Tibial nerve (tissue), 4 donors: ENCODE measurements around the gene DENND1A. TPM values are rescaled to one million over a fixed set of nuclear protein-coding genes. Genes with fewer than 3 reads are reported as not detected.
"Not testable (repeated sequence)": the region's sequence is repeated elsewhere in the genome, so short reads cannot be mapped to it uniquely, and the experiment has no call there.

ENCODE experiments used
- DNase-seq, 2 donors: peaks; one replicate each; pipeline ENCODE4 v3.0.0-alpha.2; 2019; ENCODE audit warnings: low spot score in 2 of 2
- H3K27ac ChIP-seq, 4 donors: fragments of 200-600 bp; sonication (generic) in 3 of 4; one replicate each; pipeline ENCODE4 v1.5.1; 2017 to 2019; ENCODE audit warnings: mild to moderate bottlenecking in 1 of 4
- H3K27me3 ChIP-seq, 2 donors: fragments of 200-600 bp; sonication (generic) in 1 of 2; one replicate each; pipeline versions ENCODE4 v1.5.1 to v1.6.0; 2017 to 2019
- H3K36me3 ChIP-seq, 3 donors: fragments of 200-600 bp; sonication (generic); one replicate each; pipeline ENCODE4 v1.5.1; 2018 to 2019
- H3K4me1 ChIP-seq, 4 donors: fragments of 200-600 bp; sonication (generic) in 3 of 4; one replicate each; pipeline ENCODE4 v1.5.1; 2017 to 2019
- H3K4me3 ChIP-seq, 4 donors: fragments of 200-600 bp; sonication (generic) in 3 of 4; one replicate each; pipeline ENCODE4 v1.5.1; 2017 to 2019; ENCODE audit warnings: mild to moderate bottlenecking in 1 of 4, moderate library complexity in 1 of 4
- H3K9me3 ChIP-seq, 4 donors: fragments of 200-600 bp; sonication (generic) in 3 of 4; one replicate each; pipeline ENCODE4 v1.5.1; 2017 to 2019
- EP300 ChIP-seq, 2 donors: sonication (generic); formaldehyde crosslinking; IDR thresholded peaks; one replicate each; pipeline ENCODE4 v1.6.1; 2017; ENCODE audit warnings: antibody characterized with exemption in 2 of 2, mild to moderate bottlenecking in 1 of 2
- POLR2A ChIP-seq, 2 donors: fragments of 450-650 bp; IDR thresholded peaks; one replicate each; pipeline ENCODE4 v1.6.1; 2017; ENCODE audit warnings: antibody characterized with exemption in 2 of 2, mild to moderate bottlenecking in 2 of 2, moderate library complexity in 2 of 2
- WGBS, 2 donors: methylation state at CpG; one replicate each; pipeline ENCODE4 v1.1.5; 2018; 5-methylcytosine and 5-hydroxymethylcytosine counted together
- total RNA-seq, 4 donors: library from RNA; depleted of rRNA; stranded (reverse); fragments of >200 nt; gene quantifications; one replicate each; pipeline ENCODE4 v1.1.0, GENCODE V29; 2016
- TF ChIP-seq, protein P1 (sequence below), 5 experiments: fragments of 200-600 bp in 3 of 5; fragments of 450-650 bp in 2 of 5; sonication (generic) in 3 of 5; IDR thresholded peaks; one replicate each; pipeline ENCODE4 v1.5.1; 2016 to 2019; ENCODE audit warnings: antibody characterized with exemption in 5 of 5, mild to moderate bottlenecking in 3 of 5, moderate library complexity in 2 of 5

Gene DENND1A
- total RNA-seq, 4 donors from 2014 or later, result 17.5 to 34.8 (median 20.1) TPM

DNA sequence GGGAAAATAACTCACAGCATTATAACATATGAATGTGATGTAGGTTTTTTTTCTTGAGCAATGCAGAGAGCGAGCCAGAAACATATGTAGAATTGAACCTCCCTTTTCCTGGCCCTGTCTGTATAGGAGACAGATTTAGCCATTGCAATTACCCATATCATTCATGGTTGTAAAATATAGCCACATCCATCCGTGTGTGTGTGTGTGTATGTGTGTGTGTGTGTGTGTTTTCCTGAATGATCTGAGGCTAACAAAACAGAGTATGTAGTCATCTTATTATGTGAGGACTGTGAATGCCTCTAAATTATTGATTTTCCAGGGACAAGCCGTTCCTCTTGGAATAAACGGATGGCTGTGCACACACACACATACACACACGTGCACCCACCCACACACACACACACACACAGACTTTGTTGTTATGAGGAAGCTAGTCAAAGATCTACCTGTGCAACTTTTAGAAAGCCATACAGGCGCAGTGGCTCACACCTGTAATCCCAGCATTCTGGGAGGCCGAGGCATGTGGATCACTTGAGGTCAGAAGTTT is 11.7 kb upstream of the DENND1A start:
- Histone ChIP-seq H3K27ac (no peak overlapping the region), H3K9me3 (no peaks in the 10 kb centered on the region), H3K36me3 (no peaks in the 10 kb centered on the region), H3K27me3 (no peaks in the 10 kb centered on the region), H3K4me1 (no peaks in the 10 kb centered on the region), H3K4me3 (no peak overlapping the region)
- DNase-seq, result no peak
- WGBS, 2 donors, result 67 to 69% methylated on average over 7 of the region's 7 CpGs
- TF ChIP-seq EP300 (IDR thresholded peaks at IDR 0.05) (no peak), POLR2A (IDR thresholded peaks at IDR 0.05) (no peak)
- TF ChIP-seq, protein P1, sequence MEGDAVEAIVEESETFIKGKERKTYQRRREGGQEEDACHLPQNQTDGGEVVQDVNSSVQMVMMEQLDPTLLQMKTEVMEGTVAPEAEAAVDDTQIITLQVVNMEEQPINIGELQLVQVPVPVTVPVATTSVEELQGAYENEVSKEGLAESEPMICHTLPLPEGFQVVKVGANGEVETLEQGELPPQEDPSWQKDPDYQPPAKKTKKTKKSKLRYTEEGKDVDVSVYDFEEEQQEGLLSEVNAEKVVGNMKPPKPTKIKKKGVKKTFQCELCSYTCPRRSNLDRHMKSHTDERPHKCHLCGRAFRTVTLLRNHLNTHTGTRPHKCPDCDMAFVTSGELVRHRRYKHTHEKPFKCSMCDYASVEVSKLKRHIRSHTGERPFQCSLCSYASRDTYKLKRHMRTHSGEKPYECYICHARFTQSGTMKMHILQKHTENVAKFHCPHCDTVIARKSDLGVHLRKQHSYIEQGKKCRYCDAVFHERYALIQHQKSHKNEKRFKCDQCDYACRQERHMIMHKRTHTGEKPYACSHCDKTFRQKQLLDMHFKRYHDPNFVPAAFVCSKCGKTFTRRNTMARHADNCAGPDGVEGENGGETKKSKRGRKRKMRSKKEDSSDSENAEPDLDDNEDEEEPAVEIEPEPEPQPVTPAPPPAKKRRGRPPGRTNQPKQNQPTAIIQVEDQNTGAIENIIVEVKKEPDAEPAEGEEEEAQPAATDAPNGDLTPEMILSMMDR (IDR thresholded peaks at IDR 0.05), result no peak

DNA sequence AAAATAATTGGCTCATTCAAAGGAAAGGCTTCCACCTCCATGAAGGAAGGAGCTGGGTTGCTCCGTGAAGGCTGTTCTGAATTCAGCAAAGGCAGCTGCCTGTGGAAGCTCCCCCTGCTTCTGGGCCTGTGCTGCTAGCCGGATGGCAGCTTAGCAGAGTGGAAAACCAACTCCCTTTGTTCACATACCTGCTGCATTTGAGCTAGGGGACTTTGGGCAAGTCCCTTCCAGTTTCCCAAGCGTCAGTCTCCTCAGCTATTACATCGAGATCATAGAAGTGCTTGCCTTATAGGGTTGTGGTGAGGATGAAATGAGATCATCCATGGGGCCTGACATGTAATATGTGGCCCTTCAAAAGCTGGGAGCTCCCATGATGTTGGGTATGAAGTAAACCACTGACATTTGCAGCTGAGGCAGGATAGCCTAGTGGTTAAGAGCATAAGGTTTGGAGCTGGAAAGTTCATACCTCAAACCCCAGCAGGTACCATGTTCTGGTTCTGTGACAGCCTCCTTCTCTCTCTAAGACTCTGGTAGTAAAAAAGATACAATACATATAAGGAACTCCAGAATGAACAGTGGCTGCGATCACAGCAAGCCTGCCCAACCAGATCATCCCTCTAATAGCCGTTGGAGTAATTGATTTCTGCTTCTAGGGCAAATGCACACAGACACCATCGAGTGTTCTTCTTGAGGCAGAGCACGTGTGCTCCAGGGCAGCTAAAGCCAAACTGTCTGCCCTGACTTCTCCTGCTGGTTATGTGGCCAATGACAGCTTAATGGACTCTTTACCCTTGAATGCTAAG is 11.0 kb upstream of the DENND1A start:
- Histone ChIP-seq H3K27ac (no peak overlapping the region), H3K36me3 (no peaks in the 10 kb centered on the region), H3K27me3 (no peaks in the 10 kb centered on the region), H3K4me3 (no peak overlapping the region), H3K9me3 (no peaks in the 10 kb centered on the region), H3K4me1 (no peaks in the 10 kb centered on the region)
- WGBS, 2 donors, result 67 to 72% methylated on average over 8 of the region's 8 CpGs
- TF ChIP-seq POLR2A (IDR thresholded peaks at IDR 0.05), result no peak
- no peak for TF ChIP-seq EP300 (IDR thresholded peaks at IDR 0.05)
- TF ChIP-seq, protein P1 (IDR thresholded peaks at IDR 0.05), result no peak
- DNase-seq, result no peak

DNA sequence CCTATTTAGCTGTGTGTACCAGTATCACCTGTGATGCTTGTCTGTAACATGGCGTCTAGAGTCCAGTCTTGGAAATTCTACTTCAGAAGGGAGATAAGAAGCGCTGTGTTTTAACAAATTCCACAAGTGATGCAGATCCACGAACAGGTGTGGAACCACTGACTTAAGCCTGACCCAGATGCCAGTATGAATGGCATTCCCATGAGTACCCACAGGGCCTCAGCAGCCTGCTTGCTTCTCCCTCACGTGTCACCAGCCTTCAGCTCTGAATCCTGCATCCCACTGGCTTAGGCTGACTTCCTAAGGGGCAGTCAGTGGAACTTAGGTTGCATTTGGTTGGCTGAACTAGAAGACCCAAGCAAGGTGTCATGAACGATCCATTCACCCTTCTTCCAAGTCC is 8.5 kb upstream of the DENND1A start:
- Histone ChIP-seq H3K4me3 (no peak overlapping the region), H3K36me3 (no peaks in the 10 kb centered on the region), H3K27ac (no peak overlapping the region), H3K27me3 (no peaks in the 10 kb centered on the region), H3K9me3 (no peaks in the 10 kb centered on the region), H3K4me1 (no peaks in the 10 kb centered on the region)
- TF ChIP-seq, protein P1 (IDR thresholded peaks at IDR 0.05), result no peak
- no peak for TF ChIP-seq EP300 (IDR thresholded peaks at IDR 0.05)
- no peak for TF ChIP-seq POLR2A (IDR thresholded peaks at IDR 0.05)
- DNase-seq, result no peak
- WGBS, 2 donors, result 81 to 90% methylated on average over 5 of the region's 5 CpGs

DNA sequence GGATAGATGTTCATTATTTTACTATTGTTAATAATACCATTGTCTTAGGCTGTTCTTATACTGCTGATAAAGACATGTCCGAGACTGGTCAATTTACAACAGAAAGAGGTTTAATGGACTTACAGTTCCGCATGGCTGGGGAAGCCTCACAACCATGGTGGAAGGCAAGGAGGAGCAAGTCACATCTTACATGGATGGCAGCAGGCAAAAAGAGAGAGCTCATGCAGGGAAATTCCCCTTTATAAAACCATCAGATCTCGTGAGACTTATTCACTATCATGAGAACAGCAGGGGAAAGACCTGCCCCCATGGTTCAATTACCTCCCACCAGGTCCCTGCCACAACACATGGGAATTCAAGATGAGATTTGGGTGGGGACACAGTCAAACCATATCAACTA is 6.6 kb upstream of the DENND1A start:
- not testable (repeated sequence) for H3K27me3 ChIP-seq, H3K4me1 ChIP-seq, H3K4me3 ChIP-seq, H3K36me3 ChIP-seq, H3K27ac ChIP-seq, DNase-seq, H3K9me3 ChIP-seq
- WGBS, 2 donors, result 85 to 86% methylated on average over 3 of the region's 3 CpGs

DNA sequence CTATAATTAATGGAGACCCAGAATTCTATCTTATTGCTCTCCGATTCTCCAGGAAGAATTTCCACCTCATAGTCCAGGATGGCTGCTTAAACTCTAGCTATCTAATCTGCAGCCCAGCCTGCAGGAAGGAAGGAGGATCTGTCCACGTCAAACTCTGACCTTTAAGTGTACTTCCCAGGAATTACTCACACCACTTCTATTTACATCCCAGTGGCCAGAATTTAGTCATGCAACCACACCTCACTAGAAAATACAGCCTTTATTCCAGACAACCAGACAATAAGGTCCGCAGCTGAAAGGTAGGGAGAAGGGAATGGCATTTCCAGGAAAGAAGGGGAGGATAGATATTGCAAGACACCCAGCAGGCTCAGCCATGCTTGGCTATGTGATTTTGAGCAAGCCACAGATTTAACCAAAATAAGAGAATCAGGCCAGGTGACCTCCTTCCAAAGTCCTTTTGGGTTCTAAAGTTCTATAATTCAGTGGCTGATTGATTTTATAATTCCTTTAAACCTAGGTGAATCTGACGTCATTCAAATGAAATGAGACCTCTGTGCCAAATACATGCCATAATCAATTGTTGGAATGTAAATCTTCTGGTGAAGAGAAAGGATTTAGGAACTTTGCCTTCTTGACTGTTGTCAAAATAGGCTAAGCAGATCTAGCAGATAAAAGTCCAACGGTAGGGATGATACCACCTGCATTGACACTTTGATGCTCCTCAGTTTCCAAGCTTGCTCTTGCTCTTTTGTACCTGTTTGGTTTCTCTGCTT is 3.7 kb upstream of the DENND1A start:
- DNase-seq, result no peak
- TF ChIP-seq EP300 (IDR thresholded peaks at IDR 0.05), result no peak
- TF ChIP-seq, protein P1 (IDR thresholded peaks at IDR 0.05), result no peak
- no peak for TF ChIP-seq POLR2A (IDR thresholded peaks at IDR 0.05)
- Histone ChIP-seq H3K27me3 (no peaks in the 10 kb centered on the region), H3K36me3 (no peaks in the 10 kb centered on the region), H3K9me3 (no peaks in the 10 kb centered on the region), H3K4me1 (peaks cover 0 to 14% (median 8%) of the 10 kb centered on the region in 4 donors), H3K4me3 (no peak overlapping the region), H3K27ac (no peak overlapping the region)
- WGBS, 2 donors, result 64 to 65% methylated on average over 5 of the region's 5 CpGs
